ENCODE results near the gene ITSN1.
"Not testable (repeated sequence)": the region's sequence is repeated elsewhere in the genome, so short reads cannot be mapped to it uniquely, and the experiment has no call there.

The ITSN1 gene

GRCh38 chr21:33763582-33763899 is 121.2 kb downstream of the ITSN1 start:
- no peak for DNase-seq (ENCODE audit: extremely low read depth in 1 of 2, low read depth in 1 of 2)

GRCh38 chr21:33767236-33767635 is 124.9 kb downstream of the ITSN1 start:
- no peak for DNase-seq (ENCODE audit: extremely low read depth in 1 of 2, low read depth in 1 of 2)

- DNase-seq (ENCODE audit: extremely low read depth in 1 of 2, low read depth in 1 of 2): no peak
These were observed 125.7 kb downstream of the ITSN1 start for GRCh38 chr21:33767960-33768359.

- no peak for DNase-seq (ENCODE audit: extremely low read depth in 1 of 2, low read depth in 1 of 2)
These were observed 126.8 kb downstream of the ITSN1 start for GRCh38 chr21:33769057-33769456.

- no peak for DNase-seq (ENCODE audit: extremely low read depth in 1 of 2, low read depth in 1 of 2)
These were observed 128.2 kb downstream of the ITSN1 start for GRCh38 chr21:33770542-33770941.

GRCh38 chr21:33771976-33772375 is 129.7 kb downstream of the ITSN1 start:
- no peak for DNase-seq (ENCODE audit: extremely low read depth in 1 of 2, low read depth in 1 of 2)

- DNase-seq (ENCODE audit: extremely low read depth in 1 of 2, low read depth in 1 of 2): no peak
These were observed 132.2 kb downstream of the ITSN1 start for GRCh38 chr21:33774551-33774950.

GRCh38 chr21:33775100-33775828 is 133.0 kb downstream of the ITSN1 start:
- no peak for DNase-seq (ENCODE audit: extremely low read depth in 1 of 2, low read depth in 1 of 2)

GRCh38 chr21:33780631-33781030 is 138.3 kb downstream of the ITSN1 start:
- DNase-seq (ENCODE audit: extremely low read depth in 1 of 2, low read depth in 1 of 2): no peak

GRCh38 chr21:33781121-33781520 is 138.8 kb downstream of the ITSN1 start:
- DNase-seq (ENCODE audit: extremely low read depth in 1 of 2, low read depth in 1 of 2): no peak

- no peak for DNase-seq (ENCODE audit: extremely low read depth in 1 of 2, low read depth in 1 of 2)
These were observed 141.1 kb downstream of the ITSN1 start for GRCh38 chr21:33783187-33783979.

- no peak for DNase-seq (ENCODE audit: extremely low read depth in 1 of 2, low read depth in 1 of 2)
These were observed 145.1 kb downstream of the ITSN1 start for GRCh38 chr21:33787431-33787830.

GRCh38 chr21:33788438-33788837 is 146.1 kb downstream of the ITSN1 start:
- not testable (repeated sequence) for DNase-seq (ENCODE audit: extremely low read depth in 1 of 2, low read depth in 1 of 2)

- DNase-seq (ENCODE audit: extremely low read depth in 1 of 2, low read depth in 1 of 2): no peak
These were observed 147.4 kb downstream of the ITSN1 start for GRCh38 chr21:33789697-33790096.

- DNase-seq (ENCODE audit: extremely low read depth in 1 of 2, low read depth in 1 of 2): no peak
These were observed 148.8 kb downstream of the ITSN1 start for GRCh38 chr21:33791073-33791472.

GRCh38 chr21:33794596-33794995 is 152.3 kb downstream of the ITSN1 start:
- no peak for DNase-seq (ENCODE audit: extremely low read depth in 1 of 2, low read depth in 1 of 2)

- DNase-seq (ENCODE audit: extremely low read depth in 1 of 2, low read depth in 1 of 2): no peak
These were observed 155.3 kb downstream of the ITSN1 start for GRCh38 chr21:33797565-33797964.

- DNase-seq (ENCODE audit: extremely low read depth in 1 of 2, low read depth in 1 of 2): no peak
These were observed 157.2 kb downstream of the ITSN1 start for GRCh38 chr21:33799378-33800090.

GRCh38 chr21:33800753-33801423 is 158.6 kb downstream of the ITSN1 start:
- no peak for DNase-seq (ENCODE audit: extremely low read depth in 1 of 2, low read depth in 1 of 2)

GRCh38 chr21:33801424-33802405 is 159.4 kb downstream of the ITSN1 start:
- DNase-seq (ENCODE audit: extremely low read depth in 1 of 2, low read depth in 1 of 2): no peak

Data from stimulated activated CD8-positive, alpha-beta memory T cell treated with anti-CD3 and anti-CD28 coated beads, Interleukin-7, amount 100 ng/mL, for 48 hours (primary cell).